Subcutaneous adipose tissue (tissue), 4 donors: ENCODE results near the gene HOXA11. TPM values are rescaled to one million over a fixed set of nuclear protein-coding genes. Genes with fewer than 3 reads are reported as not detected.

ENCODE experiments used
- total RNA-seq, 4 donors: library from RNA; depleted of rRNA; stranded (reverse); fragments of >200 nt; gene quantifications; one replicate each; pipeline ENCODE4 v1.1.0, GENCODE V29; 2016
- TF ChIP-seq, protein P1 (sequence below): fragments of 450-650 bp; IDR thresholded peaks from one replicate; pipeline ENCODE4 v1.5.1; 2016; ENCODE audit warnings: low read depth, mild to moderate bottlenecking, control low read depth, antibody characterized with exemption, moderate library complexity

Gene HOXA11
- total RNA-seq, 4 donors from 2014 or later: 1.8 to 4.1 (median 1.9) TPM

DNA sequence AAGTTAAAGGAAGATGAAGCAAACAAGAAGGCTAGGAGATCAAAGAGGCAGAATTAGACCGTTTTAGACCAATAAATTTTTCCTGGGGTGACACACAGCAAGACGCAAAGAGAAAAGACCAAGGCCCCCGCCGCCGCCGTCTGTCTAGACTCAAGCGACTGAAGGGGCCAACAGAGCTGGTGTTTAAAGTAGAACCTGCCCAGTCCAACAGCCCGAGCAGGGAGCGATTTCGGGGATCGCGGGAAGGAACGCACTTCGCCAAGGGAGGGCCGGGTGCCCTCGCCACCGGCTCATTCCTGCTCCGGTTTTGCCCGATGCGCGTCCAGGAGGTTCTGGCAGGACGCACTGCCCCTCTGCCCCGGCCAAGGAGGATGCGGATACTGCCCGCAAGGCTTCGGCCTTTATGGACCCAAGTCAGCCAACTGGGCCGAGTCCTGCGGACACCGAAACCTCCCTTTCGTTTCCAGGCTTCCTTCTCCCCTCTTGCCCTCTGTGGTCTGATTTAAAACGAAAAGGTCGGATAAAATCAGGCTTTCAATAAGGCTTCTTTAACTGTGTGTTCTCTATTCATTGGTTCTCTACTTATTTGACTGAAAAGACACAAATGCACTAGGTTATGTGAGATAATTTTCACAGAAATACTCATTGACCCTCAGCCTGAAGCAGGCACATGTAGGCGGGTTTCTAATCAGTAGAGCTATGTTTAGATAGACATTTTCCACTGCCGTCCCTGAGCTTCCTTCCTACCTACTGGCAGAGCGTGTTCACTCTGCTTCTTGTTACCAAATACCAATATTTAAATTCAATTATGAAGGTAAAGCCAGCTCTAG is 26.4 kb downstream of the HOXA11 start:
- TF ChIP-seq, protein P1, sequence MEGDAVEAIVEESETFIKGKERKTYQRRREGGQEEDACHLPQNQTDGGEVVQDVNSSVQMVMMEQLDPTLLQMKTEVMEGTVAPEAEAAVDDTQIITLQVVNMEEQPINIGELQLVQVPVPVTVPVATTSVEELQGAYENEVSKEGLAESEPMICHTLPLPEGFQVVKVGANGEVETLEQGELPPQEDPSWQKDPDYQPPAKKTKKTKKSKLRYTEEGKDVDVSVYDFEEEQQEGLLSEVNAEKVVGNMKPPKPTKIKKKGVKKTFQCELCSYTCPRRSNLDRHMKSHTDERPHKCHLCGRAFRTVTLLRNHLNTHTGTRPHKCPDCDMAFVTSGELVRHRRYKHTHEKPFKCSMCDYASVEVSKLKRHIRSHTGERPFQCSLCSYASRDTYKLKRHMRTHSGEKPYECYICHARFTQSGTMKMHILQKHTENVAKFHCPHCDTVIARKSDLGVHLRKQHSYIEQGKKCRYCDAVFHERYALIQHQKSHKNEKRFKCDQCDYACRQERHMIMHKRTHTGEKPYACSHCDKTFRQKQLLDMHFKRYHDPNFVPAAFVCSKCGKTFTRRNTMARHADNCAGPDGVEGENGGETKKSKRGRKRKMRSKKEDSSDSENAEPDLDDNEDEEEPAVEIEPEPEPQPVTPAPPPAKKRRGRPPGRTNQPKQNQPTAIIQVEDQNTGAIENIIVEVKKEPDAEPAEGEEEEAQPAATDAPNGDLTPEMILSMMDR: no peak

DNA sequence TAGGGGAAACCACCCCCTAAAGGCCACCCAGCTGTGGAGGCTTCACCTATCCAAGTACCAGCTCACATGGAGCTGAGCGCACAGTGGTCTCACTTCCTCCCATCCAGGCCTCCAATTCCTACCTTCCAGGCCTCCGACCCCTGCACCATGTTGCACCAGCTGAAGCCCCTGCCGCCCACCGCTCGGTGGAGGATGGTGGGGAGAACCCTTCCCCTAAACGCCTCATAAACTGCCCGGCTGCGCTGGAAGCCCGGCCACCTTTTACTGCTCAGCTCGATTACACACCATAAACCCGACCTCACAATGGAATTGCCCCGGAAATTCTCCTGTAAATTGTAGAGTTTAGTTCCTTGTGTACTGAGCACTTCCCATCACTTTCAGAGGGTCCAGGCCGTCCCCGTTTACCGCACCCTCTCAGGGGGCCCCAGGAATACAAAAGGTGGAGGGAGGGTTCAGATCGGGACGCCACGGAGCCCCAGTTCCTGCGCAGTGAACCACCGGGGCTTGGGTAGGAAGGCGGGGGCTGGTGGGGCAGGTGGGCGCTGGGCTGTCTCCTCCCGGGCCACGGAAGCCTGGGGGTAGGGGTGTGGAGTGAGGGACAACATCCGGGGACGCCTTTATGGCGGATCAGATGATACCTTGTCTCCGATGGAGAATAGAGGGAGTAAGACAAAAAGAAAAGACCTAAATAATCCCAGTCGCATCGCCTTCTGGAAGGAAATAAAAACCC is 27.2 kb downstream of the HOXA11 start:
- TF ChIP-seq, protein P1: no peak

DNA sequence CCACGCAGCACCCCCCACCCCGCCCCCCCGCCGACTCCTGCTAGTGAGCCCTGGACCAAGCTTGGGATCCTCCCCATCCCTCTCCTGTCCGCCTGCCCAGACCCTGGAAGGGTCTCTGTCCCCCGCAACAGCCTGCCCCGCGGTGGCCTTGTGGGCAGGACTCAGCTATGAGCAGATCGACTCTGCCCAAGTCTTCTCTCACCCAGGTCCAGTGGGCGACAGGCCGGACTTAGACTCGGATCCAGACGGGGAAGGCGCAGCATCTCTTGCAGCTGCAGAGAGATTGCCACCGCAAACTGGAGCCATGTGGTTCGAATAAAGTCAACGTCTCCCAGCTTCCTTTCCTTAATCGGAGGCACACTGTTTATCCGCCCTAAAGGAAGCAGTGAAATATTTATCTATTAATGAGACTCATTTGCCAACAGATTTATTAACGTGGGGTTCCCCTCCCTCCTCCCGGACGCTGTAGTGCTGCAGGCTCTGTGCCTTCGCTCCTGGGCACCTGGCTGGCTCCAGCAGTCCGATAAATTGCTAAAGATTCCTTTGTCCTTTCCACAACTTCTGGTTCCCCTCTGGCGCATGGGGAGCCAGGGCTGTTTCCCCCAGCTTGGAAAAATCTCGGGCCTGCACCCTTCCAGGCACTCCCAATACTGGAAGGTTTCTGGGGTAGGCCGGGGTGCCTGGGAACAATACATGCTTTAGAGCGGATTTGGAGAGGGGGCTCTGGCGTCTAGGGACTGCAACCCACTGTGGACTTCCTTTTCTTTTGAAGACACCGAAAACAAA is 27.9 kb downstream of the HOXA11 start:
- TF ChIP-seq, protein P1: no peak

DNA sequence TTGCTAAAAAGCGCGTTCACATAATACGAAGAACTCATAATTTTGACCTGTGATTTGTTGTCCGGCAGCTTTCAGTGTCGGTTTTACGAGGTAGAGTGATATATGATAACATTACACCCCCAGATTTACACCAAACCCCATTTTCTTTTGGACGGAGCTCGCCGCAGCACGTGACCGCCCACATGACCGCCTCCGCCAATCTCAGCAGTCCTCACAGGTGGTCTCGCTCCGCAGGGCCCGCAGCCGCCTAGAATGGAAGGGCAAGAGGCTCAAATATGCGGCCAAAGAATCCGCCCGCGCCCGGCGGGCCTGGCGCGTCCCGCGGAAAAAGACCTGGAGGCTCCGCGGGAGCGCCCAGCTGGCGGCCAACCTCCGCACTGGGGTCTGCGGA is 28.5 kb downstream of the HOXA11 start, which contains the start of gene HOXA7:
HOXA7 (minus strand) TSS at position 168 of the 391 bp plus-strand sequence; CDS start at position 38, 130 bp downstream.
- TF ChIP-seq, protein P1: no peak

DNA sequence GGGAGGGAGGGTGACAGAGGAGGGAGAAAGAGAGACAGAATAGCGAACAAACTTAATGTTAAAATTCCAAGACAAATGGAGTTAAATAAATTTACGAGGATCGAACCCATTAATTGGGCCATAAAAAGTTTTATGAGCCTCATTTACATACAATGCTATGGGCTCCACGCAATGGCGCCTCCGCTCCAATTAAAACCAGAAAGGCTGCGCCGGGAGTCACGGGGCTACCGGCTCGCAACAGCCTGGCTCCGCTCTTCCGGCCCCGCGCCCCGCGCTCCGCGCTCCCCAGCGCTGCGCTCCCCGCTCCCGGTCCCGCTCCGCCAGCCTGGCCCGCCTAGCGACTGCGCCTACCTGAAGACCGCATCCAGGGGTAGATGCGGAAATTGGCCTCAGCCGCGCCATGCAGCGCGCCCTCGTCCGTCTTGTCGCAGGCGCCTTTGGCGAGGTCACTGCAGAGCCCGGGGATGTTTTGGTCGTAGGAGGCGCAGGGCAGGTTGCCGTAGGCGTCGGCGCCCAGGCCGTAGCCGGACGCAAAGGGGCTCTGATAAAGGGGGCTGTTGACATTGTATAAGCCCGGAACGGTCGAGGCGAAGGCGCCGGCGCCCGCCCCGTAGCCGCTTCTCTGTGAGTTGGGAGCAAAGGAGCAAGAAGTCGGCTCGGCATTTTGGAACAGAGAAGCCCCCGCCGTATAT is 29.1 kb downstream of the HOXA11 start:
- TF ChIP-seq, protein P1: no peak

DNA sequence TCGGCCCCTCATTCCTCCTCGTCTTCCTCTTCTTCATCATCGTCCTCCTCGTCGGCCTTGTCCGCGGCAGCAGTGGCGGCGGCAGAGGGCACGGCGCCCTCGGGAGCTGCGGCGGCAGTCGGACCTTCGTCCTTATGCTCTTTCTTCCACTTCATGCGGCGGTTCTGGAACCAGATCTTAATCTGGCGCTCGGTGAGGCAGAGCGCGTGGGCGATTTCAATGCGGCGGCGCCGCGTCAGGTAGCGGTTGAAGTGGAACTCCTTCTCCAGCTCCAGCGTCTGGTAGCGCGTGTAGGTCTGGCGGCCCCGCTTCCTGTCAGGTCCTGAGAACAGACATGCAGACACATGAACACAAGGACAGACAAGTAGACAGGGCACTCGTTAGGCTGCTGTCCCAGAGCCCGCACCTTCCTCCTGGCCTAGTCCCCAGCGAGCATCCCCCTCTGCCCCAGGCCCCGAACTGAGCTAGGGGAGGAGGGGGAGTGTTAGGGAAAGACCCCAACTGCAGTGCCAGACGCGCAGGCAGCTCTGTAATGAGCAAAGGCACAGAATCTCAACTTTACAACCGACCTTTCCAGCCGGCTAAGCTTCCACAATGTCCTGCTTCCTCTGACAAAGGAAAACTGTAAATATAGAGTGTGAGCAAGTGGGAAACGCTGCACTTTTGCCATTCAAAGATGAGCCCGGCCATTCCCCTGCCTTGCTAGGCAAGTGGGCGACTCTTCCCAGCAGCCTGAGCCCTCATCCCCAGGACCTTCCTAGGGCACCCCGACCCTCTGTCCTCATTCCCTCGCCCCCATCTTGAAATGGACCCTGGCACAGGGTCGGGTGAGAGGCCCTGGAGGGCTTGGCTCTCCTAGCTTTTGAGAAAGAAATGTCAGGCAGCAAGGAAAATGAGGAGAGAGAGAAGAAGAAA is 29.9 kb downstream of the HOXA11 start:
- TF ChIP-seq, protein P1: no peak
